ENCODE results near the gene TTC6.

DNA sequence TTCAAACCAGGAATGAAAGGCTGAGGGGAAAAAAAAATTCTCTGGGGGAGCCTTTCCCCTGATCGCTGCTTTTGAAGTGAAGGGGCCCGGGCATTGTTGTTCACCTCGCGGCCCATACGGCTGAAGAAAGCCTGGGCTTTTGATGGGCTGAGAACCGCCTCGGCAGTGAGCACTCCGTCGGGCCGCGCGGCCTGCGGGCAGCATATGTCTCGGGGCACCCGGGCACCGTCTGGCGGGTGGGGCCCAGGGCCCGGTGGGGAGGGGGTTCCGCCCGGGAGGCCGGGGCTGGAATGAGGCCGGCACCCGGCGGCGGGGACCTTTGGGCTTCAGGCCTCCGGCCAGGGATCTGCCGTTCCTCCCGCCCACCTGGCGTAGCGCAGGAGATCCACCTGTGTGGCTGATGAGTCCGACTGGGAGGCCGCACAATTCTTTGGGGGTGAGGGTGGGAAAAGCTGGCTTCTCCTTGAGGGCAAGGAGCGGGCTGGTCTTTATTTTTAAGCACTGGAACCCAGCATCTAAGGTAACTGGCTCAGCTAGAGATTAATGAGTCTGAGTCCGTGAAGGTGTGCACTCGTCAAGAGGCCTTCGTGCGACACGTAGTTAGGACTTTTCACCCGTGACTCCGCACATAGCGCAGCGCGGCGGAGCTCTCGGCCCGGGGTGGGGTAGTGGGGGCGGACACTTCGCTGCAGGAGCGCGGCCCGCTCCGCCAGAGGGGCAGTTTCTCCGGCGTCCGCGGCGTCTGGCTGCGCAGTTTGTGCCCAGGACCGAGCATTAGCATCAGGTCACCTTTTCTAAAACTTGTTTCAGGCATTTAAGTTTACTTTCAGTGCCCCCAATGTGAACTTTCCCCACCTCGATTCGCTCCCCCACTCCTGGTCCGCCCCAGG lies 11.0 kb upstream of the TTC6 start:
- TF ChIP-seq SNAI2 (CRISPR knock-in tag; IDR thresholded peaks at IDR 0.05) = no peak
- TF ChIP-seq ZFP3 (CRISPR knock-in tag; IDR thresholded peaks at IDR 0.05) = no peak
- TF ChIP-seq, protein P1, sequence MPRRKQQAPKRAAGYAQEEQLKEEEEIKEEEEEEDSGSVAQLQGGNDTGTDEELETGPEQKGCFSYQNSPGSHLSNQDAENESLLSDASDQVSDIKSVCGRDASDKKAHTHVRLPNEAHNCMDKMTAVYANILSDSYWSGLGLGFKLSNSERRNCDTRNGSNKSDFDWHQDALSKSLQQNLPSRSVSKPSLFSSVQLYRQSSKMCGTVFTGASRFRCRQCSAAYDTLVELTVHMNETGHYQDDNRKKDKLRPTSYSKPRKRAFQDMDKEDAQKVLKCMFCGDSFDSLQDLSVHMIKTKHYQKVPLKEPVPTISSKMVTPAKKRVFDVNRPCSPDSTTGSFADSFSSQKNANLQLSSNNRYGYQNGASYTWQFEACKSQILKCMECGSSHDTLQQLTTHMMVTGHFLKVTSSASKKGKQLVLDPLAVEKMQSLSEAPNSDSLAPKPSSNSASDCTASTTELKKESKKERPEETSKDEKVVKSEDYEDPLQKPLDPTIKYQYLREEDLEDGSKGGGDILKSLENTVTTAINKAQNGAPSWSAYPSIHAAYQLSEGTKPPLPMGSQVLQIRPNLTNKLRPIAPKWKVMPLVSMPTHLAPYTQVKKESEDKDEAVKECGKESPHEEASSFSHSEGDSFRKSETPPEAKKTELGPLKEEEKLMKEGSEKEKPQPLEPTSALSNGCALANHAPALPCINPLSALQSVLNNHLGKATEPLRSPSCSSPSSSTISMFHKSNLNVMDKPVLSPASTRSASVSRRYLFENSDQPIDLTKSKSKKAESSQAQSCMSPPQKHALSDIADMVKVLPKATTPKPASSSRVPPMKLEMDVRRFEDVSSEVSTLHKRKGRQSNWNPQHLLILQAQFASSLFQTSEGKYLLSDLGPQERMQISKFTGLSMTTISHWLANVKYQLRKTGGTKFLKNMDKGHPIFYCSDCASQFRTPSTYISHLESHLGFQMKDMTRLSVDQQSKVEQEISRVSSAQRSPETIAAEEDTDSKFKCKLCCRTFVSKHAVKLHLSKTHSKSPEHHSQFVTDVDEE (CRISPR knock-in tag; IDR thresholded peaks at IDR 0.05) = no peak
- TF ChIP-seq PPARA (CRISPR knock-in tag; IDR thresholded peaks at IDR 0.05; ENCODE audit: borderline replicate concordance) = no peak
- TF ChIP-seq RARB (CRISPR knock-in tag; IDR thresholded peaks at IDR 0.05) = no peak
- no peak for TF ChIP-seq ARNTL (CRISPR knock-in tag; IDR thresholded peaks at IDR 0.05; ENCODE audit: borderline replicate concordance, low read depth)
- TF ChIP-seq, protein P2, sequence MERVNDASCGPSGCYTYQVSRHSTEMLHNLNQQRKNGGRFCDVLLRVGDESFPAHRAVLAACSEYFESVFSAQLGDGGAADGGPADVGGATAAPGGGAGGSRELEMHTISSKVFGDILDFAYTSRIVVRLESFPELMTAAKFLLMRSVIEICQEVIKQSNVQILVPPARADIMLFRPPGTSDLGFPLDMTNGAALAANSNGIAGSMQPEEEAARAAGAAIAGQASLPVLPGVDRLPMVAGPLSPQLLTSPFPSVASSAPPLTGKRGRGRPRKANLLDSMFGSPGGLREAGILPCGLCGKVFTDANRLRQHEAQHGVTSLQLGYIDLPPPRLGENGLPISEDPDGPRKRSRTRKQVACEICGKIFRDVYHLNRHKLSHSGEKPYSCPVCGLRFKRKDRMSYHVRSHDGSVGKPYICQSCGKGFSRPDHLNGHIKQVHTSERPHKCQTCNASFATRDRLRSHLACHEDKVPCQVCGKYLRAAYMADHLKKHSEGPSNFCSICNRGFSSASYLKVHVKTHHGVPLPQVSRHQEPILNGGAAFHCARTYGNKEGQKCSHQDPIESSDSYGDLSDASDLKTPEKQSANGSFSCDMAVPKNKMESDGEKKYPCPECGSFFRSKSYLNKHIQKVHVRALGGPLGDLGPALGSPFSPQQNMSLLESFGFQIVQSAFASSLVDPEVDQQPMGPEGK (CRISPR knock-in tag; IDR thresholded peaks at IDR 0.05; ENCODE audit: borderline replicate concordance) = no peak
- TF ChIP-seq ZFP30 (CRISPR knock-in tag; IDR thresholded peaks at IDR 0.05) = no peak
- no peak for TF ChIP-seq OSR1 (CRISPR knock-in tag; IDR thresholded peaks at IDR 0.05)
- TF ChIP-seq BACH2 (CRISPR knock-in tag; IDR thresholded peaks at IDR 0.05; ENCODE audit: borderline replicate concordance) = no peak

Measured in SK-N-SH treated with all-trans-retinoic acid at 6 μM for 48 hours (cell line).